ENCODE data around the gene IQCH.

GRCh38 chr15:67227846-67228245, 26.7 kb upstream of the IQCH start:
- no peak for TF ChIP-seq POLR2A (IDR thresholded peaks at IDR 0.05)
- TF ChIP-seq CTCF (IDR thresholded peaks at IDR 0.05) = no peak

Data from body of pancreas (tissue), 4 donors.